Measurements from ENCODE around the gene CHP2.
"Not testable (repeated sequence)": the region's sequence is repeated elsewhere in the genome, so short reads cannot be mapped to it uniquely, and the experiment has no call there.

Gene CHP2

DNA sequence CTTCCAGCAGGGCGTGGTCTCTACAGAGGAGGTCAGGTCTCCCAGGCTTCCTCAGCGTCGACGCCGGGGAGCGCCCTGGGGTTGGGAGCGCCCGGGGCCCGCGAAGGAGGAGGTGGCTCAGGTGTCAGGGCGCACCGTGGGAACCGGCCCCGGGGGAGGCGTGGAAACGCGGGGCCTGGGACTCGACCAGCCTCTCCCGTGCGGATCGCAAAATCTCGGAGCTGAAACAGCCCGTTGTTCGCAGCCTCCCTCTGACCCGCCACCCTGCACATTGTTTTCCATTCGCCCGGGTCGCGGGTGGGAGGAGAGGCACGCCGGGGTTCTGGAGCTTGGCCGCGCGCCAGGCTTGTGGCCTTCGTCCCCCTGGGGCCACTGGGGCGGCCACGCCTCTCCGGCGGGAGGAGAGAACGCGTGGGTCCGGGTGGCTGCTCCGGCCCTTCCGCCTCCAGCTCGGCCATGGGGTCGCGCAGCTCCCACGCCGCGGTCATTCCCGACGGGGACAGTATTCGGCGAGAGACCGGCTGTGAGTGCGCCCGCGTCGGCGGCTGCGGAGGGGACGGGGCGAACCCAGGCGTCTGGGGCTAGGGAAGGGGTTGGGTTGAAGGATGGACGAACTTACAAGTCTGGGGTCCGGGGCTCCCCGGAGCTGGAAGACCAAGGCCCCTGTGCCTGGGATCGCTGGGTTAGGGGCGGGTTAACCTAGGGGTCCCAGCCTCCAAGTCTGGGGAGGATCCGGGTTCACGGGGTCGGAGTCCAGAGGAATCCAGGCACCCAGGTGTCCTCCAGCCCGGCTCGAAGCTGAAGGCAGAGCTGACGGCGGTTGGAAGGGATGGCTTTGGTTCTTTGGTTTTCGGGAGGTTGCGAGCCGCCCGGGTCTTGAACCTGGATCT lies at the start of gene CHP2:
CHP2 (plus strand) TSS at position 433 of the 890 bp plus-strand sequence; CDS start at position 457, 24 bp downstream.
- DNase-seq: no peak

- DNase-seq: no peak
These were observed 49.3 kb upstream of the CHP2 start for GRCh38 chr16:23705517-23705902.

DNA sequence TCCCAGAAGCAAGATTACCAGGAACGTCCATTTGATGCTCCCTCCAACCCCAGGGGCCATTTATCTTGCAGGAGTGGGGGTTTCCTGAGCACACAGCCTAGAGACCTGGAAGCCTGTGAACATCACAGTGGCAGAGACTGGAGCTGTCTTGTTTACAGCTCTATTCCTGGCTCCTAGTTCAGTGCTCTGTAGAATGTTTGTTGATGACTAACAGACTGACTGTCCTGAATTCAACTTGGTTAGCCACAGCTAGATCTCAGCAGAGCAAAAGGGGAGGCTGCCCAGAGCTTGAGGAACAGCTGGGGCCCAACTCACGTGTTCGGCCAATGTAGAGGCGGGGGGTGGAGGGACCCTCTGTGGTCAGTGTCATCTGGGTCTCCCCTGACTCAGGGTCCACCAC lies 48.4 kb upstream of the CHP2 start:
- DNase-seq: no peak

DNA sequence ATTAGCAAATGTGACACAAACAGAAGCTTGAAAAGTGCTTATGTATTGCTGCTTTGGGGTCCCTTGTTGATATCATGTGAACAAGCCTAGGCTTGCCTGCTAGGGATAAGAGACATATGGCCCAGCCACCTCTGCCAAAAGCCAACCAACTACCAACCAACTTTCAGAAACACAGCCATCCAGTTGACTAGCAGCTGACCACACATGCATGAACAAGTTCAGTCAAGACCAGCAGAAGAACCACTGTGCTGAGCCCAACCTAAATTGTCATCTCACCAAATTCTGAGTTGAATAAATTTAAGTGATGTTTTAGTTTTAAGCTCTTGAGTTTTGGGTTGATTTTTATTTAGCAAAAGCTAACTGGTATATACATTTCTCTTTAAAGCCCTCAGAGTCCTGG lies 45.3 kb upstream of the CHP2 start:
- DNase-seq: no peak

- DNase-seq: no peak
These were observed 44.8 kb upstream of the CHP2 start for GRCh38 chr16:23710008-23710407.

DNA sequence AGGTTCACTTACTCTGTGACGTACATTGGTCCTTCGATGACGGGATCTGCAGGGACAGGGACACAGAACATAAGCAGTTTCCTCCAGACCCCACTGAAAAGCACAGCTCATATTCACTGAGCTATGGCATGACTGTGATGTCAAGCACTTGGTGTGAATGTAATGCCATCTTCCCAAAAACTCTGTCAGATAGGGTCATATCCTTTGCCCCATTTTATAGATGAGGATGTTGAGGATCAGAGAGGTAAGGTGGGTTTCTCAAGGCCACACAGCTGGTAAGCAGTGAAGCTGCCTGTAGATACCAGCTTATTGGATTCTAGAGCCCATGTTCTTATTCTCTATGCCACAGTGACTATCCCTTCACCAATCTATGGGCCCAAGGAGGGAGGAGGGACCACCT lies 44.3 kb upstream of the CHP2 start:
- no peak for DNase-seq

DNA sequence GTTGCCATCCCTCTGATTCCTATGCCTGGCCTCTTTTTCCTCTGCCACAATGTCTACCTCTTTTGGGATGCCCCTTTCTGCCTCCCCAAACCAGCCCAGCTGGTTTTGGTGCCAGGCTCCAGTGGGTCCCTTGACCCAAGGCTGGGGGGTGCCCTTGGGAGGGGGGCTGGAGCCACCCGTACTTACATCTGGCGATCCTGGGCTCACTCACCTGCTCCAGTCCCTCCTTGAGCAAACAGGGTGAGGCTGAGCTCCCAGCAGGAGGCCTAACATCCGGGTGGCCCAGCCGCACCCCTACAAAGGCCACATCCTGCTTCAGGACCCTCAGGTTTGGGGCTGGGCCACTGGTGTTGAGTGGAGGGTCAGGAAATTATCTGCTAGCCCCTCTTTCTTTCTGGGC lies 43.0 kb upstream of the CHP2 start:
- DNase-seq: no peak

DNA sequence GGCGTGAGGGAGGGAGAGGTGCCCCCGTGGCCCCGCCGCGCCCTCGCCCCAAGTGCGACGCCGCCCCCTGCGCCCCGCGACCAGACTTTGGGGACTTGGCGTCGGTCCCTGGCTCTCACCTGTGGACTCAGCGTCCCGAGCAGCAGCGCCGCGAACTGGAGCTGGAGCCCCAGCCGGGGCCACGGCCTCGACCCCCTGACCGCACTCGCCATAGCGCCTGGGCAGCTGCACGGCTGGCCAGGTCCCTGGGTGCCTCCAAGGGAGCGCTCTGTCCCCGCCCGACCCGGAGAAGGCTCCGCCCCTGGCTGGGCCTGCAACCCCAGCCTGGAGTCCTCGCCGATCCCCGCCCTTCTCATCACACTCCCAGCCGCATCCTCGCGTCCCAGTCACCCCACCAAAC lies 41.9 kb upstream of the CHP2 start, which contains the start of gene ERN2:
ERN2 (minus strand) TSS at position 247 of the 400 bp plus-strand sequence; CDS start at position 212, 35 bp downstream.
- DNase-seq: no peak

DNA sequence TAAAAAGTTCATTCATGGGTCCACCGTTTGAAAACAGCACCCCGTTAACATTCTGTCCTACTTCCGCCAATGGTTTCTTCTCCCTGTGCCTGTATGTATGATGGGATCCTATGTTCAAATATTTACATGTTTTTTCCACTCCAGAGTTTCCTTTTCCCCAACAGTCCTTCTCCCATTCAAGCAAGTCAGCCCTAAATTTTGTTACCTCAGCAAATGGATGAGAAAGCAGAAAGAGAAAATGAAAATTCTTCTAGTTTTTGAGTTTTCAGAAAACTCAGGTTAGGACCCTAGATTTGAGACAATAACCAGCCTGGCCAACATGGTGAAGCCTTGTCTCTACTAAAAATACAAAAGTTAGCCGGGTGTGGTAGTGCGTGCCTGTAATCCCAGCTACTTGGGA lies 38.3 kb upstream of the CHP2 start:
- DNase-seq: no peak

- DNase-seq: not testable (repeated sequence)
These were observed 32.1 kb upstream of the CHP2 start for GRCh38 chr16:23722613-23723240.

DNA sequence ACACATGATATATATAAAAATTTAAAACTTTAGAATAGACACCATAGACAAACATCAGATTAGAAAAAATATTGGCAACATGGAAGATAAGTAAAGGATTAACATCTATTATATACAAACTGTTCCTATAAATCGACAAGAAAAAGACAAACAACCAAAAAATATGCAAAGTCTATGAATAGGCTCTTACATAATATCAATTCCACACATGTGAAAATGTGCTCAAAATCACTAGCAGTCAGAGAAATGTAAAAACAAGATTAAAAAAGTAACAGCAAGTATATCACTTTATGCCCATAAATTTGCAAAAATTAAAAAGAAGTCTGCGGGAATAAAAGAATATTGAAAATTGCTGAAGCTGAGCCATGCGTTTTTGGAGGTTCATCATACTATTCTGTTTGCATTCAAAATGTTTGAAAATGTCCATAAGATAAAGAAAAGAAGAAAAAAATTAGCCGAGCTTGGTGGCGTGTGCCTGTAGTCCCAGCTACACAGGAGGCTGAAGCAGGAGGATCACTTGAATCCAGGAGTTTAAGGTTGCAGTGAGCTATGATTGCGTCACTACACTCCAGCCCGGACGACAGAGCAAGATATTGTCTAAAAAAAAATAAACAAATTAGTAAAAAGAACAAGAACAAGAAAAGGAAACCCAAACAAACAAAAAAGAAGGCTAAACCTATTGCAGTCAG lies 30.6 kb upstream of the CHP2 start:
- DNase-seq: no peak

- DNase-seq: no peak
These were observed 30.1 kb upstream of the CHP2 start for GRCh38 chr16:23724785-23725131.

- no peak for DNase-seq
These were observed 28.1 kb upstream of the CHP2 start for GRCh38 chr16:23726710-23727109.

GRCh38 chr16:23728112-23728477 lies 26.7 kb upstream of the CHP2 start:
- DNase-seq: no peak

DNA sequence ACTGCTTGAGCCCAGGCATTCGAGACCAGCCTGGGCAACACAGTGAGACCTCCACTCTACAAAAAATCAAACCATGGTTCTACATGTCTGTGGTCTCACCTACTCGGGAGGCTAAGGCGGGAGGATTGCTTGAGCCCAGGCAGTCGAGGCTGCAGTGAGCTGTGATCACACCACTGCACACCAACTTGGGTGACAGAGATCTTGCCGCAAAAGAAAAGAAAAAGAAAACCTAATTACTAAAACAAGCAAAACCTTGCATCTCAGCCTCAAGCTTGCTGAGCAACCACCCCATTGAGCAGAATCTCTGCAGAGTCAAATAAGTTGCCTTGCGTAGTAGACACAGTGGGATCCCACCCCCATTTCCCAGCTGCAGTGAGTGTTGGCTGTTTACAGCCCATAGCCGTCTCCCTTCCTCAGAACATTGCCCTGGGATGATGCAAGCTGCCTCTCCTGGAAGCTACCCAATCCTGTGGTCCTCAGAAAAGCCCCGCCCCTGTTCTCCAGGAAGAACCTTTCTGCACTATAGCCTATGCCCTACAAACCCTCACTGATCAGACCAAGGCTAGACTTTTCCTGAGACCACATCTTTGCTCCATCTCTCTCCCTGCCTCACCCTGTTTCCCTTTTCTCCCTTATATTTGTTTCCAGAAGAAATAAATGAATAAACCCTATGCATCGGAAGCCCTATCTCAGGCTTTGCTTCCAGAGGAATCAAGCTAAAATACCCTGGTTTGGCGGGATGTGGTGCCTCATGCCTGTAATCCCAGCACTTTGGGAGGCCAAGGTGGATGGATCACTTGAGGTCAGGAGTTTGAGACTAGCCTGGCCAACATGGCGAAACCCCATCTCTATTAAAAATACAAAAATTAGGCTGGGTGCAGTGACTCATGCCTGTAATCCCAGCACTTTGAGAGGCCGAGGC lies 25.1 kb upstream of the CHP2 start:
- DNase-seq: no peak

DNA sequence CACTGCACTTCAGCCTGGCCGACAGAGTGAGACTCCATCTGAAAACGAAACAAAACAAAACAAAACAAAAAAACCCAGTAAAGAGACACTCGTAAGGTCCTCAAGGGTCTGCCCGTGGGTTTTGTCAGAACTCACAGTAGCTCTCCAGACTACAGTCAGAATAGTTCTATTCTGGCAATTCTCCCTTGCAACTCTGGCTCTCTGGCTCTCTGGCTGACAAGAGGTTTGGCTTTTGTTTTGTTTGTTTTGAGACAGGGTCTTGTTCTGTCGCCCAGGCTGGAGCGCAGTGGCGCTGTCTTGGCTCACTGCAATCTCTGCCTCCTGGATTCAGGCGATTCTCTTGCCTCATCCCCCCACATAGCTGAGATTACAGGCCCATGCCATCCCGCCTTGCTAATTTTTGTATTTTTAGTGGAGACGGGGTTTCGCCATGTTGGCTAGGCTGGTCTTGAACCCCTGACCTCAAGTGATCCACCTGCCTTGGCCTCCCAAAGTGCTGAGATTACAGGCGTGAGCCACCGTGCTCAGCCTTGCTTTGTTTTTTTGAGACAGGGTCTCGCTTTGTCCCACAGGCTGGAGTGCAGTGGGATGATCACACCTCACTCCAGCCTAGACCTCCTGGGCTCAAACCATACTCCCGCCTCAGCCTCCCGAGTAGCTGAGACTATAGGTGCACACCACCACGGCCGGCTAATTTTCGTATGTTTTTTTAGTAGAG lies 20.5 kb upstream of the CHP2 start:
- no peak for DNase-seq

DNA sequence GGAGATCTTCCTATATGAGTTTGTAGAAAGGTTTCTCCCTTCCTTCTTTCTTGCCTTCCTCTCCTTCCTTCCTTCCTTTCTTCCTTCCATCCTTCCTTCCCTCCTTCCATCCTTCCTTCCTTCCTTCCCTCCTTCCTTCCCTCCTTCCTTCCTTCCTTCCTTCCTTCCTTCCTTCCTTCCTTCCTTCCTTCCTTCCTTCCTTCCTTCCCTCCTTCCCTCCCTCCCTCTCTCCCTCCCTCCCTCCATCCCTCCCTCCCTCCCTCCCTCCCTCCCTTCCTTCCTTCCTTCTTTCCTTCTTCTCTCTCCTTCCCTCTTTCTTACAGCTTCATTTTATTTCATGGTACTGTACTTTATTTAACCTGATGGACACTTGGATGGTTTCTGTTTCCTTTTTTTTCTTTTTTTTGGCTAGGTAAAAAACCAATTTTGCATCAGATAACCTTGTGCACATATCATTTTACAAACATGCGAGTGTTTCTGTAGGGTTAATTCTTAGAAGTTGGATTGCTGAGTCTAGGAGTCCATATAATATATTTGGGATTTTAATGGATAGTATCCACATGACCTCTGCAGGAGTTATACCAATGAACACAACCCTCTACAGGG lies 17.3 kb upstream of the CHP2 start:
- not testable (repeated sequence) for DNase-seq

GRCh38 chr16:23739516-23739915 lies 15.3 kb upstream of the CHP2 start:
- DNase-seq: no peak

DNA sequence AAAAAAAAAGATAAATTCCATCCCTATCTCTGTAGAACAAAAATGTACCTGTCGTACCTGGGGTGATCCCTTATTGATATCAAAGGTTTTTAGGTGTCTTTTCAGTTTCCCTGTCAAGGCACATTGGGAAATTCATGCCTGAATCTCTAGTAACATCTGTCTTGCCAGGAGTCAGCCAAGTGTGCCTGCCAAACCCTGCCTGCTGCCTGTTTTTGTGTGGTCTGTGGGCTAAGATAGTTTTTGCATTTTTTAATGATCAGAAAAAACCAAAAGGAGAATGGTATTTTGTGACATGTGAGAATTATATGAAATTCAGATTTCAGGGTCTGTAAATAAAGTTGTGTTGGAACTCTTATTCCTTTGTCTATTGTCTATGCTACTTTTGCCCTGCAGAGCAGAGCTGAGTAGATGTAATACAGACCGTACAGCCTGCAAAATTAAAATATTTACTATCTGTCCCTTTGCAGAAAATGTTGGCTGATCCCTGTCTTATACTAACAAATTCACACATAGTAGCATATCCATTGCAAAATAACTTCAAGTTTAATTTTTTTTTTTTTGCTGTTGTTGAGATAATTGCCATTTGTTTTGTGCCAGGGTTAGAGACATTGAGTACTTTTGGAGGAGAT lies 13.0 kb upstream of the CHP2 start:
- no peak for DNase-seq

GRCh38 chr16:23742766-23743165 lies 12.1 kb upstream of the CHP2 start:
- no peak for DNase-seq

DNA sequence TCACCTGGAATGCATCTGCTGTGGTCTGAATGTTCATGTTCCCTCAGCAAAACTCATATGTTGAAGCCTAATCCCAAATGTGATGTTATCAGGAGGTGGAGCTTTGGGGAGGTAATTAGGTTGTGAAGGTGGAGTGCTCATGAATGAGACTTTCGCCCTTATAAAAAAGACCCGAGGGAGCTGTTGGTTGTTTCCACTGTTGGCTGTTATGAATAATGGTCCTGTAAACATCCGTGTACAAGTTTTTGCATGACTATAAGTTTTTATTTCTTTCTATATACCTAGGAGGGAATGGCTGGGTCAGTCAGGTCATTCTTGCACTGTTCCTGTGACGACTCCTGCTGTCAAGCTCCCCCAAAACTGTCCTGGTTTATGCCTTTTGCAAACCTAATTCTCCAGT lies 9.6 kb upstream of the CHP2 start:
- no peak for DNase-seq
